Spinal cord (tissue), 10 donors: ENCODE measurements around the gene UQCC2. TPM values are rescaled to one million over a fixed set of nuclear protein-coding genes. Genes with fewer than 3 reads are reported as not detected.

Source experiments
- DNase-seq, 6 donors: peaks; one replicate each; pipeline versions ENCODE4 v3.0.0 to v3.0.0-alpha.2; 2013 to 2015; ENCODE audit warnings: low spot score in 6 of 6, low read depth in 4 of 6
- H3K27ac ChIP-seq: one replicate; pipeline ENCODE4 v1.5.1; 2013; ENCODE audit warnings: low read depth, low read length, control low read depth
- H3K27me3 ChIP-seq: one replicate; pipeline ENCODE4 v1.6.1; 2013; ENCODE audit warnings: low read length; ENCODE audit not compliant: control insufficient read depth, insufficient read depth
- H3K36me3 ChIP-seq: one replicate; pipeline ENCODE4 v1.6.1; 2013; ENCODE audit warnings: low read length; ENCODE audit not compliant: control insufficient read depth, insufficient read depth
- H3K4me1 ChIP-seq: one replicate; pipeline ENCODE4 v1.6.1; 2013; ENCODE audit warnings: low read length; ENCODE audit not compliant: control insufficient read depth, insufficient read depth
- H3K4me3 ChIP-seq: one replicate; pipeline ENCODE4 v1.5.1; 2013; ENCODE audit warnings: low read depth, low read length, control low read depth
- H3K9me3 ChIP-seq: one replicate; pipeline ENCODE4 v1.6.1; 2013; ENCODE audit warnings: low read length; ENCODE audit not compliant: control insufficient read depth, insufficient read depth
- WGBS: methylation state at CpG from one replicate; pipeline ENCODE4 v1.1.5; 2013; ENCODE audit warnings: missing lambda C conversion rate; ENCODE audit not compliant: insufficient coverage; 5-methylcytosine and 5-hydroxymethylcytosine counted together
- polyA plus RNA-seq, 2 donors: library from polyadenylated mRNA; unstranded; fragments of 120-200 nt; gene quantifications; one replicate each; pipeline ENCODE4 v1.2.1, GENCODE V29; 2013; ENCODE audit not compliant: insufficient read length in 2 of 2
- total RNA-seq, 2 donors: library from RNA; depleted of rRNA in 1 of 2; stranded (reverse); fragments of 120-200 nt in 1 of 2; fragments of >200 nt in 1 of 2; gene quantifications; one replicate each; pipeline versions ENCODE4 v1.2.3 to v1.2.4, GENCODE V29; 2013 to 2014
- donor health status: healthy.

The UQCC2 gene
- total and polyA plus RNA-seq, 4 donors, result 28.5 to 110 (median 96.4) TPM

- no peak for DNase-seq
- Histone ChIP-seq H3K36me3 (no peaks in the 10 kb centered on the region), H3K4me1 (peaks cover 6% of the 10 kb centered on the region), H3K27ac (no peak overlapping the region), H3K9me3 (no peaks in the 10 kb centered on the region), H3K27me3 (no peaks in the 10 kb centered on the region), H3K4me3 (no peak overlapping the region)
- no CpG with 5 or more reads among the region's 1 CpG for WGBS
Observed at GRCh38 chr6:33752646-33753015, 41.1 kb upstream of the UQCC2 start.

GRCh38 chr6:33751771-33752645 lies 40.5 kb upstream of the UQCC2 start:
- no peaks in the 10 kb centered on the region for H3K9me3 ChIP-seq
- peaks cover 13% of the 10 kb centered on the region for H3K4me1 ChIP-seq
- DNase-seq, result no peak
- no peak overlapping the region for H3K27ac ChIP-seq
- no peak overlapping the region for H3K4me3 ChIP-seq
- no peaks in the 10 kb centered on the region for H3K36me3 ChIP-seq
- no peaks in the 10 kb centered on the region for H3K27me3 ChIP-seq
- 64% methylated on average over 9 of the region's 15 CpGs for WGBS

GRCh38 chr6:33750244-33750991 lies 38.9 kb upstream of the UQCC2 start:
- DNase-seq, result no peak
- Histone ChIP-seq H3K27ac (no peak overlapping the region), H3K27me3 (no peaks in the 10 kb centered on the region), H3K9me3 (no peaks in the 10 kb centered on the region), H3K4me3 (no peak overlapping the region), H3K36me3 (no peaks in the 10 kb centered on the region), H3K4me1 (peaks cover 27% of the 10 kb centered on the region)
- 79% methylated on average over 8 of the region's 11 CpGs for WGBS

DNA sequence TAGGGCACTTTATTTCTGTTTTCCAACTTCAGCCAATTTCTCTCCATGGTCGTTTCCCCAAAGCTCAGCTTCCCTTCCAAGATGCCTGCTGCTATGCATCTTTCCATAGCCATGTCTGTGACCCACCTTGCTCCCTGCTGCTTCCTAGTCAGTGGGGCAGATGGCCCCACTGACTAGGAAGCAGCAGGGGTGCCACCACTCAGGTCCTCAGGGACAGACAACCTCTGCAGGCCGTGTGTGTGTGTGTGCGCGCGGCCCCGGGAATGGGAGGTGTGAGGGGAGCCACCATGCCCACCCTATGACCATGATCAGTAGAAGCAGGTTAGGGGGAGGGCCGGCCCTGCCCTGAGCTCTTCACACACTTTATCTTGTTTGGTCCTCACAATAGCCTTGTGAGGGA lies 37.9 kb upstream of the UQCC2 start:
- H3K27ac ChIP-seq, result no peak overlapping the region
- H3K4me3 ChIP-seq, result no peak overlapping the region
- H3K36me3 ChIP-seq, result no peaks in the 10 kb centered on the region
- no peaks in the 10 kb centered on the region for H3K9me3 ChIP-seq
- 70% methylated on average over 7 of the region's 7 CpGs for WGBS
- DNase-seq, result no peak
- peaks cover 32% of the 10 kb centered on the region for H3K4me1 ChIP-seq
- no peaks in the 10 kb centered on the region for H3K27me3 ChIP-seq

DNA sequence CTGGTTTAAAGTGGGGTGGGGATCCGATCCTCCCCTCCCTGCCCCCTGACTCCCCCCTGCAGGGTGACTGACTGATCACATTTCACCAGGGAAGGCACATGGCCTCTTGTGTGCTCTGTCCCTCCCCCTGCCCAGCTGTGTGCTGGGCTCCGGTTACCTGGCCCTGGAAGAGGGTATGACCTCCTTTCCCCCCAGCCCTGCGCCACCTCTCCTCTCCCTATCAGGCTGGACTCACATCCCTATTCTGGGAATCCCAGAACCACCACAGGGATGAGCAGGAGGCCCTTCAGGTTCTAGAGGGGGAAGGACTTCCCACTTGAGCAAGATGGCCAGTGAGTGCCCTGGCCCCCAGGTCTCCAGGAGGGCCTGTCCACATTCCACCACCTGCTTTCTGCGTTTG lies 37.3 kb upstream of the UQCC2 start:
- DNase-seq, result no peak
- peaks cover 32% of the 10 kb centered on the region for H3K4me1 ChIP-seq

GRCh38 chr6:33747823-33748222 lies 36.3 kb upstream of the UQCC2 start:
- H3K4me3 ChIP-seq, result no peak overlapping the region
- no peak for DNase-seq
- H3K9me3 ChIP-seq, result no peaks in the 10 kb centered on the region
- no peaks in the 10 kb centered on the region for H3K27me3 ChIP-seq
- no peaks in the 10 kb centered on the region for H3K36me3 ChIP-seq
- peaks cover 36% of the 10 kb centered on the region for H3K4me1 ChIP-seq
- no peak overlapping the region for H3K27ac ChIP-seq
- 91% methylated on average over 5 of the region's 5 CpGs for WGBS

More for the DNA sequence above, 37.3 kb upstream of the UQCC2 start:
- Histone ChIP-seq H3K9me3 (no peaks in the 10 kb centered on the region), H3K36me3 (no peaks in the 10 kb centered on the region), H3K4me3 (no peak overlapping the region), H3K27ac (no peak overlapping the region), H3K27me3 (no peaks in the 10 kb centered on the region)
- 67% methylated on average over 1 of the region's 4 CpGs for WGBS

- Histone ChIP-seq H3K4me3 (no peak within 1 kb of the TSS), H3K9me3 (no peaks in the 10 kb centered on the region), H3K4me1 (peaks cover 39% of the 10 kb centered on the region), H3K27me3 (no peaks in the 10 kb centered on the region), H3K36me3 (no peaks in the 10 kb centered on the region), H3K27ac (no peak within 1 kb of the TSS)
- DNase-seq, result no peak
- WGBS, result 33% methylated on average over 8 of the region's 10 CpGs
Observed at GRCh38 chr6:33746651-33747100, 35.2 kb upstream of the UQCC2 start, which contains the start of gene IP6K3. Gene IP6K3, minus strand, starts transcription at chr6:33746905. Its CDS starts 11,429 bp downstream, at chr6:33735476.

DNA sequence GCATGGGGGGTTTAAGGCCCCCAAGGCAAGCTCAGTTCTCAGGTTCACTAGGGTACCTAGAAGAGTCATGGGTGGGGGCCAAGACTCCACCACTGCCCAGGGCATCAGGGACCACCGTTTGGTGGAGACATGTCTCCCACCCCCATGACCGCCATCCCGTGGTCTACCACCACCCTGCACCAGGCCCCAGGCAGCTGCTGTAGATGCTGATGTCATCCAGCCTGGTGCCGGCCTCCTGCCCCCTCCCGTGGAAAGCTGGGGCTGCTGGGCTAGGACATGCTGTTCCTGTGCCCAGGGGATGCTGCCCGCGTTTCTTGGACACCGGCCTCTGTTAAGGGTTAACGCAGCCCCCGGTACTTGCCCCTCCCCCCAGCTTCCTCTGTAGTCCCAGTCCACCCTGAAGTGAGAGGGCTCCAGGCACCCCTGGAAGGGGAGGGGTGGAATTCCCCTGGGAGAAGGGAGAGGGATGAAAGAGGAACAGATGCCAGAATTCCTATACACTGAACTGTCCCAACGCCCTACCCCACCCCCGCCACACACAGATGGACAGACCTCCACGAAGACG lies 34.6 kb upstream of the UQCC2 start:
- no peaks in the 10 kb centered on the region for H3K36me3 ChIP-seq
- peaks cover 39% of the 10 kb centered on the region for H3K4me1 ChIP-seq
- 33% methylated on average over 11 of the region's 14 CpGs for WGBS

DNA sequence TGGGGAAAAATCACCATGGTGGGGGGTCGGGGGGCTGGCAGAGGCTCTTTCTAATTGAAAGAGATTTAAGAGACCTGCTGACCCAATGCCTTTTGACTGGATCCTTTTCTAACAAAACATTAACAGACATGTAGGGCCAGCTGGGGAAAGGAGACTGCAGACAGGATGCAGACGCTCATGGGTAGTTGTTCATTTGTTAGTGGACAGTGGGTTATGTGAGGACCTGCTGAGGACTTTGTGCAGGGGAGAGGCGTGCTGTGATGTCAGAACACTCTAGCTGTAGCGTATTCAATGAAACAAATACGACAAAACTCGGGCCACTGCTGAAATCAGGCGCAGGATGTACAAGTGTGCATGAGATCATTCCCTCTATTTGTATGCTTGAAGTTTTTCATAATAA lies 34.0 kb upstream of the UQCC2 start:
- no peaks in the 10 kb centered on the region for H3K9me3 ChIP-seq
- WGBS, result 68% methylated on average over 5 of the region's 7 CpGs

More for the DNA sequence above, 34.6 kb upstream of the UQCC2 start:
- Histone ChIP-seq H3K27me3 (no peaks in the 10 kb centered on the region), H3K4me3 (no peak overlapping the region), H3K27ac (no peak overlapping the region), H3K9me3 (no peaks in the 10 kb centered on the region)
- DNase-seq, result no peak

More for the DNA sequence above, 34.0 kb upstream of the UQCC2 start:
- no peaks in the 10 kb centered on the region for H3K27me3 ChIP-seq
- no peak overlapping the region for H3K4me3 ChIP-seq
- peaks cover 39% of the 10 kb centered on the region for H3K4me1 ChIP-seq
- peak in 1 of 6 donors; percentile 32 for DNase-seq
- no peaks in the 10 kb centered on the region for H3K36me3 ChIP-seq
- no peak overlapping the region for H3K27ac ChIP-seq
